HG02798 (cell line): Measurements from ENCODE around the gene METTL1.

ENCODE experiments used
- ATAC-seq: cut with Tn5 transposase; IDR thresholded peaks from one replicate; pipeline ENCODE4 v1.9.1; 2021; ENCODE audit warnings: mild to moderate bottlenecking; ENCODE audit not compliant: unreplicated experiment, poor library complexity

METTL1 gene

DNA sequence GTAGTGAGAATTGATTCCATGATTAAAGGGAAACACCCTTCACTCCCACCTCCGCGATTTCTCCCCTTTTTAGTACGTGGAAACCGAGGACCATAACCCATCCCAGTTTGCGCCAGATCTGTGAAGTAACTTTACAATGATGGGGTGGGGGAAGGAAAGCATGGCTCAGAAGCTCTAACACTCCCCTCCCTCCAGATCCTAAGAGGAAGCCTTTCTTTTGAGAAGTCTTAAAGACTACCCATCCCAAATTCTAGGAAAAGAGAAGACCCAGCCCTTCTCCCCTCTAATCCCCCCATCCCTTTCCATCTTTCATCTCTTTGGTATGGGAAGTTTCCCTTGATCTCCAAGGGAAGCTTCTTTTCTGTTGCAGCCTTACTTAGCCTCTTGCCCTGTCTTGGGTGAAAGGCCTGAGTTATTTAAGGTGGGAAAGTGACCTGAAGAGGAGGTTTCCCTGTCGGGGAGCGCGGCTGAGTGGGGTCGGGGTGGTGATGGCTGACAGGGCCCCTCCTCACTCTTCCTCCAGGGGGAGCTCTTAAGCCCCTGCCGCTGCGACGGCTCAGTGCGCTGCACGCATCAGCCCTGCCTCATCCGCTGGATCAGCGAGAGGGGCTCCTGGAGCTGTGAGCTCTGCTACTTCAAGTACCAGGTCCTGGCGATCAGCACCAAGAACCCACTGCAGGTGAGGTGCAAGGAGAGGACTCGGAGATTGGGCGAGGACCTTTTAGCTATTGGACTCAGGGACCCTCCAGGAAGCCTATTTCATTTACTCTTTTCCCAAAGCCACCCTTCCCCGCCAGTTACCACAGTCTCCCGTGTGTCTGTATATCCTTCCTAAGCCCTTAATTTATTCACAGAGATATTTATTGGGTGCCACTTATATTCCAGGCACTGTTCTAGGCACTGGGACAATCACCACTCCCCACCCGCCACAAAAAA lies 15.2 kb downstream of the METTL1 start:
- peak; percentile 19 for ATAC-seq

DNA sequence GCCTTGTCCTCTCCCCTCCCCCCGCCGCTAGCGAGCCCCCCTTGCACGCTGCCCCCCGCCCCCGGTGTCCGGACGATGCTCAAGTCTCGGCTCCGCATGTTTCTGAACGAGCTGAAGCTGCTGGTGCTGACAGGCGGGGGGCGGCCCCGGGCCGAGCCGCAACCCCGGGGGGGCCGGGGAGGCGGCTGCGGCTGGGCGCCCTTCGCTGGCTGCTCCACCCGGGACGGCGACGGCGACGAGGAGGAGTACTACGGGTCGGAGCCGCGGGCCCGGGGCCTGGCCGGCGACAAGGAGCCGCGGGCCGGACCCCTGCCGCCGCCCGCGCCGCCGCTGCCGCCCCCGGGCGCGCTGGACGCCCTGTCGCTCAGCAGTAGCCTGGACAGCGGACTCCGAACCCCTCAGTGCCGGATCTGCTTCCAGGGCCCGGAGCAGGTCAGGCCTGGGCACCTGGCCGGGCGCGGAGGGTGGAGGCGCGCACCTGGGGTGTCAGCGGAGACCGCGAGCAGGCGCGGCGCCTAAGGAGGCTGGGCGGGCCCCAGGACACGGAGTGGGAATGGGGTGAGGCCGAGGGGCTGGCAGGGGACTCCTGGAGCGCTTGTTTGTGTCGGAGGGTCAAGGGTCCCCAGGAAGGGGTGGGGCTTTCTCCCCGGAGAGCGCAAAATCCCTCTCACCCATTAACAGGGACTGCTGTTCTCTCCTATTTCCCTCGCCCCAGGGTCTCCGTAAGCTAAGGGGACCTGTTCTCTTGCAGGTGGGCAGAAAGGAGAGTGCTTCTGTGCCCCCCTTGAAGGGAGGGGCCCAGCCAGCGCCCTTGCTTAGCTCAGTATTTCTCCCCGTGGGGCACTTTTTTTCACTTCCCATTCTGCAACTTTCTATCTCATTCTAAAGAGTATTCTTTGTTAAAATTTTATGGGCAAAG lies 16.2 kb downstream of the METTL1 start:
- ATAC-seq: no peak

DNA sequence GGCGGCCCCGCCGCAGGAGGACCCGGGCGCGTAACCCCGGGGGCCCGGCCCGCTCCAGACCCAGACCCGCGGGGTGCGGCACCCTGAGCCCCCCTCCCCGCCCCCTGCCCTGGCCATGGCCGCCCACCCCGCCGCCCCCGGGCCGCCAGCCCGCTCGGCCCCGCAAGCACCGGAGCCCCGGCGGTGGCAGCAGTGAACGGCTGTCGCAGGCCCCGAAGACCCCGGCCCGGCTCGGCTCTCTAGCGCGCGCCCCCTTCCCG lies 16.8 kb downstream of the METTL1 start:
- ATAC-seq: no peak

DNA sequence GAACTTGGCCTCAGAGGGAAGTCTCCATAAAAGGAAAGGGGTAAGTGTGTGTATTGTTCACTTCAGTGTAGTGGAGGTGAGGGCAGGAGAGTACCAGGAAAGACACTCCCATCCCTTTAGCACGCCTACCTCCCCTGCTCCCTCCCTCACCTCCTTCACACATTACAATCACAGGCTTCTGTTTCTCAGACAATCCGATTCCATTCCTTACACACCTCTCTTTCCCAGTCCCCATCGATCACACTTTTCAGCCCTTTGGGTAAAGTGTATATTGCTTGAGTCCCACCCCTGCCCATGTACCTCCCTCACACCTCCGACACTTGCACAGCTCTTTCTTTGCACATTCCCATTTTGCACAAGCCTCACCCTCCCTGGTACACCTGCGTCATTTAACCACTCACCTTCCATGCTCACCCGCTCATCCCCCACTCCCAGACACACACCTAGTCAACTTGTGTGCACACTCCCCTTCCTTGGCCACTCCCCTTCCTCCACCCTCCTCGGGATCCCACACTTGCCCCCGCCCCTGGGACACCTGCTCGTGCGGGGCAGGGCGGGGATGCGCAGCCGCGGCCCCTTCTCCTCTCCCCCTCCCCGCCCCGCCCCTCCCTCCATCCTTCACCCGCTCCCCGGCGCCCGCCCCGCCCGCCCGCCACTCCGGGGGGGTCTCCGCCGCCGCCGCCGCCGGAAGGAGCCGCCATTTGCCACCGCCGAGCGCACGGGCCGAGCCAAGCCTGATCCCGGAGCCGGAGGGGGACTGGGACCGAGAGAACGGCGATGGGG lies 17.3 kb downstream of the METTL1 start, which contains the start of gene MARCHF9:
Gene MARCHF9 (plus strand): TSS at position 693 of the 783 bp plus-strand sequence. CDS start 426 bp downstream, outside the sequence.
- ATAC-seq: peak; percentile 40

DNA sequence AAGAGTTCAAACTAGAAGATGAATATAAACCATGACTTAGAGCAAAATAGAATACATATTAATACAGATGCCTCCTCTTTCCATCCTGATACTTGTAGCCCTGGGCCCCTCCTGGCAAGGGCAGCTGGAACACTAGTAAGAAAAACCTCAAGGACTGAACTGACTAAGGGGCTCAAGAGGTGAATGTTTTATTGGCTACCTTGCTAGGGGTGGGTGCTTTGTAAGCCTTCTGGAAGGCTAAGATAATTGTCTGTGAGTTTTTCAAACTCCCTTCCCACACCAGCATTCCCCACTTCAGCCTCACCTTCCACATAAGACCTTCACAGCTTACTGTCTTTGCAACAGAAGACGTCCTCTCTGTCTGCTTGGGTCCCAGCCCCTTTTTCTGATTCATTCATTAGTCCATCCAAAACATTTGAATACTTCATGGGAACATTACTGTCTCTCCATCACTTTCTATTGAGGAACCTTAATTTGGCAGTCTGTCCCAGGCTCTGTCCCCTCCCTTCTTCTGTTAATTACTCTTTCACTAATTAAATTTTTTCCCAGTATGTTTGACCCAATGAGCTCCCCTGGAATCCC lies 18.1 kb downstream of the METTL1 start:
- ATAC-seq: no peak

DNA sequence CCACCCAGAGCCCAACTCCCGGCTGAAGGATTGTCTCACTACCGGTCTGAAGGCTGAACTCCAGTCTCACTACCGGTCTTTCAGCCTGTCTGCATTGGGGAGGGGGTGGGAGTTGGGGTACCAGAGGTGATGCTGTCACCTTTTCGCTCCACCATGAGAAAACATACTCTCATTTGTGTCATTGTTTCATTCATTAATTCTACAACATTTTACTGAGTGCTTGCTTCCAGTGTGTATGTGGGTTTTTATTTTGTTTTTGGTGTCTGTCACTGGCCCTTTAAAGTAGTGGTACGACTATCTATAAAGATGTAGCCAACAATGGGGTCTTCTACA lies 19.3 kb downstream of the METTL1 start:
- ATAC-seq: no peak

DNA sequence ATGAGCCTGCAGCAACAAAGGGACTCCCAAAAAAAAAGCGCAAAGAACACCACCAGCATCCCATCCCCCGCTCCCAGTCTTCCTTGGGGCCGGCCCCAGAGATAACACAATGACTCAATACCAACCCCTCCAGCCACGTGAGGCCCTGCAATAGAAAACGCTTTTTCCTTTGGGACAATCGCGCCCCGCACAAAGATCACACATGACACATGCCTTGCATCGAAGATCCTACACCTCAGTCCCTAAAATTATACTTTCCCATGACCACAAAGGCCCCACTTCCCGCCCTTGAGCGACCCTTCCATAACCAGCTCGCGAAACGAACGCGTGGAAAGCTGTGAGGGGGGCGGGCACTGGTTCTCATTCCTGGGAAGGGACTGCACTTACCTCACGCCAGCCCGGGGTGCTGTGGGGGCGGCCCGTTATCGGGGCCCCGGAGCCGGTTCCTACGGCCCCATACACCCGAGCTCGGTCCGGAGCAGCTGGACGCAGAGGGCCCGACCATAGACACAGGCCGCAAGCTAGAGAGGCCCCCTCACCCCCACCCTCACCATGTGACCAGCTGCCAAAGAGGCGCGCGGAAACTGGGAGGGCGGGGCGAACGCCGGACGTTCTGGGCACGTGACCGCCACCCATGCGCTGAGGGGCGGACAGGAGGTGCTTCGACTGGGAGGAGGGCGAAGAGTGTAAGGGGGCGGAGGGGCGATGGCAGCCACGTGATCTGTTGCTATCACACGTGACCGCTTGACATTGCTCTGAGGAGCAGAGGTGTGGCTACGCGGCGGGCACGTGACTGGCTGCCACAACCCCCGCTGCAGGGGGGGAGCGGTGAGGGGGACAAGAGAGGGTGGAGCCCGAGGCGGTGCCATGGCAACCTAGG lies 19.9 kb downstream of the METTL1 start, which contains the start of gene CDK4:
Gene CDK4 (minus strand): TSS at position 523 of the 880 bp plus-strand sequence. CDS start 593 bp downstream, outside the sequence.
- peak; percentile 76 for ATAC-seq

DNA sequence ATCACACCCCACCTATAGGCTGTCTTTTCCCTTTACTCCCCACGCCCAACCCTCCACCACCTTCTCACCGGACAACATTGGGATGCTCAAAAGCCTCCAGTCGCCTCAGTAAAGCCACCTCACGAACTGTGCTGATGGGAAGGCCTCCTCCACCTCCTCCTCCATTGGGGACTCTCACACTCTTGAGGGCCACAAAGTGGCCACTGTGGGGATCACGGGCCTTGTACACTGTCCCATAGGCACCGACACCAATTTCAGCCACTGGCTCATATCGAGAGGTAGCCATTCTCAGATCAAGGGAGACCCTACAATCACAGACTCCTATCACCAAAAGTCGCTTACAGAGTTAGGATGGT lies 20.5 kb downstream of the METTL1 start:
- ATAC-seq: no peak

DNA sequence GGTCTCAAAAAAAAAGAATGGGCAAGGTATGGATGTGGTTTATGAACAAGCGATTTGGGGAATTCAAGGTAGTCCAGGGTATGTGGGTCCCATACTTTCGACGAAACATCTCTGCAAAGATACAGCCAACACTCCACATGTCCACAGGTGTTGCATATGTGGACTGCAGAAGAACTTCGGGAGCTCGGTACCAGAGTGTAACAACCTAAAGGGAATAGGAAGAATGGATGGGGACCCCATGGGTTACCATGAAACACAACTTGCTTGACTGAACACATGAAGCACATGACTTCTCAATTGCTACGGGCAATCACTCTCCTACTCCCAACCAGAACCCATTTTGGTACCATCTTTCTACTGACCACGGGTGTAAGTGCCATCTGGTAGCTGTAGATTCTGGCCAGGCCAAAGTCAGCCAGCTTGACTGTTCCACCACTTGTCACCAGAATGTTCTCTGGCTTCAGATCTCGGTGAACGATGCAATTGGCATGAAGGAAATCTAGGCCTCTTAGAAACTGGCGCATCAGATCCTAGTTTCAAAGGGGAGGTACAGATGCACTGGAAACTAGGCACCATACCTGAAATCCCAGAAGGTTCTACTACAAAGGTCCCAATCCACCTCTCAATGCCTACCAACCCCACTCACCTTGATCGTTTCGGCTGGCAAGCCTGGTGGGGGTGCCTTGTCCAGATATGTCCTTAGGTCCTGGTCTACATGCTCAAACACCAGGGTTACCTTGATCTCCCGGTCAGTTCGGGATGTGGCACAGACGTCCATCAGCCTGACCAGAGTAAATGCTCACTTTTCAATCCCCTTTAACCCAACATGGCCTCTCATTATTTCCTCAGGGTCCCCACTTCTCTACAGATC lies 21.1 kb downstream of the METTL1 start:
- no peak for ATAC-seq

DNA sequence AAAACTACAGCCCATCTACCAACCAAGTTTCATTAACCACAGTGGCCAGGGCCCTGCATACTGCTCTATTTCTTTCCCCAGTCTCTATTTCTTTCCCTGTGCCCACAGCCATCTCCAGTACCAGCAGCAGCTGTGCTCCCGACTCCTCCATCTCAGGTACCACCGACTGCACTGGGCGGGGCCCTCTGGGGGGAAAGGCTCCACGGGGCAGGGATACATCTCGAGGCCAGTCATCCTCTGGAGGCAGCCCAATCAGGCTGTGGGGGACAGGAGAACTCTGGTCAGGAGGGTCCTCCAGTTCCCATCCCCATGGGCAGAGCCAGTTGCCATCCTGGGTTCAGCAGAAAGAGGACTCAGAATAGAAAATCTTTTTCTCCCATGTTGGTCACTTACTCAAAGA lies 22.8 kb downstream of the METTL1 start:
- no peak for ATAC-seq

DNA sequence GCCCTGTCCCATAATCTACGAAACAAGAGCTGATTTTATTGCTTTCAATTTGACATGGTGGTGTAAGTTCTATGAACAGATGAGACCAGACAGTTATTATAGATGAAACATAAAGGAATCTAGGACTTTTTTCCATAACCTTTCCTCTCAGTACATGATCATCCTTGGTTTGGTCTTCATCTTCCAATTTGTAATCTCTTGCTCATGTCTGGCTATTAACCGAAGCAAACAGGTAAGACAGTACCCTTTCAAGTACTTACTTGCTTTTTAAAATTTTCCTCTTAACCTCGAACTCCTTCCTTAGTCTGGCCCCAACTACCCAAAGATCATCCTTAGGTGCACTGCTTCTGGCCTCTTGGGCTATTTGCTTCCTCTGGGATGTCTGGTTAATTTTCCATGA lies 25.9 kb downstream of the METTL1 start:
- ATAC-seq: no peak

DNA sequence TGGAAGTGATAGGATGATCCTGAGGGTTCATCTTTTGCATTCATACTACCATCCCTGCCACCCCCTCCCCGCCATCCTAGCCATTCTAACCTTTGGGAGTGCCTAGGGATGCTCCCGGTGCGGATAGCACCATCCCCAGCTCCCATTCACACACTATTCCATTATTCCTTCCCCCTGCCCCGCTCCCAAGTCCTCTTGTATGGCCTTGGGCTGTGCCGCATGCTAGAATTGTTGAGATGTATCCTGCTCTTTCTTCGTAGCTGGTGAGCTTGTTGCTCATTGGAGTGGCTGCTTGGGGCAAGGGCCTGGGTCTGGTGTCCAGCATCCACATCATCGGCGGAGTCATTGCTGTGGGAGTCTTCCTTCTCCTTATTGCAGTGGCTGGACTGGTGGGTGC lies 26.4 kb downstream of the METTL1 start:
- ATAC-seq: no peak

DNA sequence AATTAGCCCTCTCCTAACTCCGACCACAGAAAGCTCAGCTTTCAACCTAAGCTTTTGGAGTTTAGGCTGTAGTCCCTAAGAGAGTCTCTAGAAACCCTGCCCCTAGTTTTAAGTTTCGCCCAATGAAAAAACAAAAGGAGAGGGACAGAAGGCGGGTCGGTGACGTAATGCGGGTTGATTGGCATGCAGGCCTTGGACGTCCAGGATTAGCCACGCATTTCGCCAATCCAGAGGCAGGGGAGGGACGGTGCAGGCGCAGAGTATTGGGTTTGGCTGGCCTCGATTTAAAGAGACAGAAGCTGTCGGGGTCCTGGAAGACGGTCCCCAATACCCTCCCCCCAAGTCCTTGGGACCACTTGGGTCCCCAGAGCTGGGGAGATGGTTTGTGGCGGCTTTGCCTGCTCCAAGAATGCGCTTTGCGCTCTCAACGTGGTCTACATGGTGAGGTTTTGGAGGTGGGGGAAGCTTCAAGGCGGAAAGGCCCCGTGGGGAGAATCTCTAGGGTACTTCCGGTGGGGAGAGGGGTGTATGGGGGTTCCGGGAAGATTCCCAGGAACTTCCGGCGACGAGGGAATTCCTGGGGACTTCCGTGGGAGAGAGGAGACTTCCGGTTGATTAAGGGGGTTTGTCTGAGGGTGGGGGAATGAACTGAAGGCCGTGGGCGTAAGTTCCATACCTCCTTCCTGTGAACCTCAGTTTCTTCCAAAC lies 27.0 kb downstream of the METTL1 start, which contains the start of gene TSPAN31:
Gene TSPAN31 (plus strand): TSS at position 263 of the 708 bp plus-strand sequence. CDS start 116 bp downstream, at position 379.
- ATAC-seq: peak; percentile 91

DNA sequence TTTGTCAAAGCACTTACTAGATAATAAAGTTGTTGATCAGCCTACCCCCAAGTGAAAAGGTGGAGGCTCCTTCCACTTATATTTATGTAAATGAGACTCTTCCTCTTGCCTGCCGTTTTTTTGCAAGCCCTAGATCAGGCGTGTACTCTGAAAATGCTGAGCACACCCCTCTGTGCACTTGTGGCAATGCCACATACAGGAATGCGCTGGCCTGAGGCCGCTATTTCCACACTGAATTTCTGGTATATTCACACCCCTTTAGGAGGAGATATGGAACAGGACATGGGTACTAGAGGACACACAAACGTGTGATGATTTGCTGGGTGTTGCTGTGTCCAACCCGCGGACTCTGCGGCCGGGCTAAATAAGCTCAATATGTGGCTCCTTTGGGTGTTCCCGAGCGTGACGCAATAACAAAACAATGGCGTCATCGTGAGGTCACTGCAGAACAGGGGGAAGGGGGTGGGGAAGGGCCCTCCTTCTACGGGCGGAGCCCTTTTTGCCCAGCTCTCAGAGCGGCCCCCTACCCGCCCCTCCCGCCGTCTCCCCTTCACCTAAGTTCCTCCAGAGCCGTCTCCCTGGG lies 27.6 kb downstream of the METTL1 start:
- ATAC-seq: peak; percentile 33

DNA sequence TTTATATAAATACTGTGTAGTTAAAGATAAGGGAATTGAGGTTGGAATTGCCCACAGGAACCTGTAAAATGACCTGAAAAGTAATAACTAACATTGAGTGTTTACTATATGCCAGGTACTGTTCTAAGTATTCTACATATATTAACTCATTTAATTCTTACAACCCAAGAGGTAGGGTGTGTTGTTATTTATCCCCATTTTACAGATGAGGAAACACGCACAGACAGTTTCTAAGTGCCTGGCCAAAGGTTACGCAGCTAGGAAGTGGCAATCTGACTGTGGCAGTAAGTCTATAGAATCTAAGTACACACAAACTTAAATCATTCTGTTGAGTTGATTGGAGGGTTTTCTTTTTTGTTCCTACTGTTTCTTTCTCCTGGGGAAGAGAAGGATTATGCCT lies 28.1 kb downstream of the METTL1 start:
- ATAC-seq: no peak

DNA sequence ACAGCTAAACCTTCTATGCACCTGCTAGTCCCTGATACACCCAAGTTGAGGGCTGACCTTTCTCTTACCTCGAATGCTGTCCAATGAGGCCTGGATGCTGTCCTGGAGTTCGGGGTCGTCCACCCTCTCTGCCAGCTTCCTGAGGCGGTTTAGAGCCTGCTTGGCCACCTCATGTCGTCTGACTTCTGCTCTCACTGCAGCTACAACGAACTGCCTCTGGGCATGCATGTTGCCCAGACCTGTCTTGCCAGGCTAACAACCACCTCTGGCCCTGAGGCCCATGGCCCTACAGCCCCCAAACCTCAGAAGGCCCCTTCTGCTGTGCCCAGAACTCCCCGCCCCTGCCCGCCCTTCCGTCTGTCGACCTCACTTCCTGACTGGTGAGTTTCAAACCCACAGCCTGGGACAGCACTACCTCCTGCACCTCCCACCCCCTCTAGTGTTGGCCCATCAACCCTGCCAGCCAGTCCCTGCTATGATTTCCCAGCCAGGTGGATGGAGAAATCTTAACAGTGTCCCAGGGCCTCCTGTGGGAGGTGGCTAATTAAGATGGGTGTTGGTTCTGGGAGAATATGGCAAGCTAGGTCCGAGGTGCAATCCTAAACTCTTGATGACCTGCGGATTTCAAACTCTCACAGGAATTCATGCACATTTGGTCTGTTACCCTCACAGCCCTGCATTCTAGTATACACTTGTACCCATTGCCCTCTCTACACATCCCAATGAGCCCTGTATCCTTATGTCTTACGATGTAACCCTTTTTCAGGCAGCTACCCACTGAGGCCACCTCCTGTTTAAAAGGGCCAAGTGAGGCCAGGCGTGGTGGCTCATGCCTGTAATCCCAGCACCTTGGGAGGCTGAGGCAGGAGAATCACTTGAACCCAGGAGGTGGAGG lies 29.8 kb downstream of the METTL1 start:
- peak; percentile 61 for ATAC-seq
